Spinal cord (tissue), 10 donors: ENCODE measurements around the gene BMP4. TPM values are rescaled to one million over a fixed set of nuclear protein-coding genes. Genes with fewer than 3 reads are reported as not detected.

Source experiments
- DNase-seq, 6 donors: peaks; one replicate each; pipeline versions ENCODE4 v3.0.0 to v3.0.0-alpha.2; 2013 to 2015; ENCODE audit warnings: low spot score in 6 of 6, low read depth in 4 of 6
- H3K27ac ChIP-seq: one replicate; pipeline ENCODE4 v1.5.1; 2013; ENCODE audit warnings: low read depth, low read length, control low read depth
- H3K27me3 ChIP-seq: one replicate; pipeline ENCODE4 v1.6.1; 2013; ENCODE audit warnings: low read length; ENCODE audit not compliant: control insufficient read depth, insufficient read depth
- H3K36me3 ChIP-seq: one replicate; pipeline ENCODE4 v1.6.1; 2013; ENCODE audit warnings: low read length; ENCODE audit not compliant: control insufficient read depth, insufficient read depth
- H3K4me1 ChIP-seq: one replicate; pipeline ENCODE4 v1.6.1; 2013; ENCODE audit warnings: low read length; ENCODE audit not compliant: control insufficient read depth, insufficient read depth
- H3K4me3 ChIP-seq: one replicate; pipeline ENCODE4 v1.5.1; 2013; ENCODE audit warnings: low read depth, low read length, control low read depth
- H3K9me3 ChIP-seq: one replicate; pipeline ENCODE4 v1.6.1; 2013; ENCODE audit warnings: low read length; ENCODE audit not compliant: control insufficient read depth, insufficient read depth
- WGBS: methylation state at CpG from one replicate; pipeline ENCODE4 v1.1.5; 2013; ENCODE audit warnings: missing lambda C conversion rate; ENCODE audit not compliant: insufficient coverage; 5-methylcytosine and 5-hydroxymethylcytosine counted together
- polyA plus RNA-seq, 2 donors: library from polyadenylated mRNA; unstranded; fragments of 120-200 nt; gene quantifications; one replicate each; pipeline ENCODE4 v1.2.1, GENCODE V29; 2013; ENCODE audit not compliant: insufficient read length in 2 of 2
- total RNA-seq, 2 donors: library from RNA; depleted of rRNA in 1 of 2; stranded (reverse); fragments of 120-200 nt in 1 of 2; fragments of >200 nt in 1 of 2; gene quantifications; one replicate each; pipeline versions ENCODE4 v1.2.3 to v1.2.4, GENCODE V29; 2013 to 2014
- donor health status: healthy.

Gene BMP4
- total and polyA plus RNA-seq, 4 donors: 8.4 to 62.8 (median 13.0) TPM

DNA sequence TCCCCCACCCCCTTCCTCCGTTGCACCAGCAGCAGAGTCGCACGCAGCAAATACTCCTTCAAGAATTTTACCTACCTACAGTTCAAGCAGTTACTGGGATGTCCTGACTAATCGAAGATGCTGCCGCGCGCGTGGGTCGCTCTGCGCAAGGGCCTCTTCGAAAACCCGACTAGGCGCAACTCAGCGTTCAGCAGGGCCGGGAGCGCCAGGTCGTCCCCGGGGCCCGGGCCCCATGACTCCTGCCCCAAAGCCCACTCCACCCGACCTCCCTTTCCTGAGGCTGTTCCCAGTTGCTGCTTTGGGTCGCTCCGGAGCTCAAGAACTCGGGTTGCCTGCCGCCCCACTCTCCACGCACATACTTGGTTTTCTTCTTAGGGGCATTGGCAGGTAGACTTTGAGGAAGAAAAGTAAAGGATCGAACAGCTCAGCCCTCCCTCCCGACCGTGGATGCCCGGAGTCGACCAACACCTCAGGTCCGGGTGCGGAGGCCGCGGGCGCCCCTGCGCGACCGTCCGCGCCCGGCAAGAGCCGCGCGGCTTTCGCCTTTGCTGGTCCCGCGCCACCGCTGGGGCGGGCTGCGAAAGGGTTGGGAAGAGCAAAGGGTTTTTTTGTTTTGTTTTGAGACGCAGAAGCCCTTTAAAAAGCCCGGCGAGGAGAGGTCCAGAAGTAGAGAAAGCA, 1.9 kb downstream of the BMP4 start:
- H3K27me3 ChIP-seq: peaks cover 94% of the 10 kb centered on the region
- peak overlapping the region; percentile 58 for H3K4me3 ChIP-seq
- peak in 2 of 6 donors; percentile 29 to 49 for DNase-seq
- peaks cover 3% of the 10 kb centered on the region for H3K36me3 ChIP-seq
- WGBS: under 1% methylated on average over 49 of the region's 53 CpGs
- no peaks in the 10 kb centered on the region for H3K9me3 ChIP-seq
- peak overlapping the region; percentile 71 for H3K27ac ChIP-seq
- peaks cover 52% of the 10 kb centered on the region for H3K4me1 ChIP-seq

- DNase-seq: peak in 2 of 6 donors; percentile 64 to 71
- Histone ChIP-seq H3K27me3 (peaks cover 92% of the 10 kb centered on the region), H3K27ac (peak overlapping the region; percentile 71), H3K4me1 (peaks cover 52% of the 10 kb centered on the region), H3K9me3 (no peaks in the 10 kb centered on the region), H3K36me3 (peaks cover 3% of the 10 kb centered on the region), H3K4me3 (peak overlapping the region; percentile 58)
- WGBS: 0% methylated on average over 51 of the region's 51 CpGs
Measured at GRCh38 chr14:53953828-53954550, 2.6 kb downstream of the BMP4 start.

GRCh38 chr14:53953002-53953827, 3.4 kb downstream of the BMP4 start:
- Histone ChIP-seq H3K9me3 (no peaks in the 10 kb centered on the region), H3K4me1 (peaks cover 52% of the 10 kb centered on the region), H3K27ac (peak overlapping the region; percentile 71), H3K4me3 (peak overlapping the region; percentile 58), H3K36me3 (peaks cover 3% of the 10 kb centered on the region), H3K27me3 (peaks cover 90% of the 10 kb centered on the region)
- peak in 4 of 6 donors; percentile 51 to 92 (median 74) for DNase-seq
- 0% methylated on average over 61 of the region's 72 CpGs for WGBS

- Histone ChIP-seq H3K36me3 (peaks cover 3% of the 10 kb centered on the region), H3K27me3 (peaks cover 90% of the 10 kb centered on the region), H3K4me3 (peak overlapping the region; percentile 56), H3K9me3 (no peaks in the 10 kb centered on the region), H3K4me1 (peaks cover 52% of the 10 kb centered on the region), H3K27ac (peak overlapping the region; percentile 68)
- WGBS: 5% methylated on average over 9 of the region's 10 CpGs
- peak in 1 of 6 donors; percentile 40 for DNase-seq
Measured at GRCh38 chr14:53952533-53952932, 4.1 kb downstream of the BMP4 start.

DNA sequence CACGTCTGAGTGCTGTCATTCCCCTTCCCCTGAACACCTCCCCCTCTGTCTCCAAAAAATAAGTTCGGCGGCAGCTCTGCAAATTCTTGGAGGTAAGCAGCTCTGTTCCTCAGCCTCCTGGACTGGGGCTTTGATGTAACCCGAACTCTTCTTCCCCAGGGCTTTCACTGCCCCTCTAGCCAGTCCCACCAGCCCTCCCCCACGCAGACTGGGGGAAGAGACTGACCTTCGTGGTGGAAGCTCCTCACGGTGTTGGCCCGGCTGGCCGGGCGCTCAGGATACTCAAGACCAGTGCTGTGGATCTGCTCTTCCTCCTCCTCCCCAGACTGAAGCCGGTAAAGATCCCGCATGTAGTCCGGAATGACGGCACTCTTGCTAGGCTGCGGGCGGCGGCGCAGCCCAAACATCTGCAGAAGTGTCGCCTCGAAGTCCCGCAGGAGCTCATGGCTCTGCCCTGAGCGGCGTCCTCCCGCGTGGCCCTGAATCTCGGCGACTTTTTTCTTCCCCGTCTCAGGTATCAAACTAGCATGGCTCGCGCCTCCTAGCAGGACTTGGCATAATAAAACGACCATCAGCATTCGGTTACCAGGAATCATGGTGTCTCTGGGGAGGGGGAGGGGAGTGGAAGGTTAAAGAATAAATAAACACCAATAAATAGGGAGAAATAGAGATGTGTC, 4.9 kb downstream of the BMP4 start:
- DNase-seq: peak in 2 of 6 donors; percentile 27 to 30
- Histone ChIP-seq H3K36me3 (peaks cover 3% of the 10 kb centered on the region), H3K4me3 (peak overlapping the region; percentile 56), H3K4me1 (peaks cover 55% of the 10 kb centered on the region), H3K27me3 (peaks cover 90% of the 10 kb centered on the region), H3K9me3 (no peaks in the 10 kb centered on the region), H3K27ac (no peak overlapping the region)
- WGBS: 5% methylated on average over 23 of the region's 32 CpGs

DNA sequence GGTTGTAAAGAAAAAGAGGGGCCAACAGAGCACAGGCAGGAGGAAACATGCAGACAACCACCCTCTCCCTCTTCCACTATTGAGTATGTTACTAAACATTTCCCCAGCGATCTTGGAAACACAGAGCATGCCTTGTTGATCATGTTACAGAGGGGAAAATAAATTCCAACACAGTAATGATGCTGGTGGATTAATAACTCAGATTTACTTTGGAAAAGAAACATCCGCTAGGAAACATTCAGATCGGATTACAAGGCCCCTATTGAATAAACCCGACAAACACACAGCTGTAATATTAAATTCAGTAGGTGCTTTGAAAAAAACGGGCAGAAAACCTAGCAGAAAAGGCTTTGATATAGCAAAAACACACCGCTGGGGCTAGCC, 5.4 kb downstream of the BMP4 start:
- H3K4me3 ChIP-seq: peak overlapping the region; percentile 56
- H3K9me3 ChIP-seq: no peaks in the 10 kb centered on the region
- WGBS: no CpG with 5 or more reads among the region's 6 CpGs
- peaks cover 3% of the 10 kb centered on the region for H3K36me3 ChIP-seq
- no peak for DNase-seq
- peaks cover 89% of the 10 kb centered on the region for H3K27me3 ChIP-seq
- peaks cover 55% of the 10 kb centered on the region for H3K4me1 ChIP-seq
- no peak overlapping the region for H3K27ac ChIP-seq

- Histone ChIP-seq H3K9me3 (no peaks in the 10 kb centered on the region), H3K4me3 (no peak overlapping the region), H3K4me1 (peaks cover 48% of the 10 kb centered on the region), H3K27ac (no peak overlapping the region), H3K27me3 (peaks cover 88% of the 10 kb centered on the region), H3K36me3 (peaks cover 3% of the 10 kb centered on the region)
- no peak for DNase-seq
- WGBS: 95% methylated on average over 23 of the region's 24 CpGs
Measured at GRCh38 chr14:53950031-53950793, 6.4 kb downstream of the BMP4 start.

DNA sequence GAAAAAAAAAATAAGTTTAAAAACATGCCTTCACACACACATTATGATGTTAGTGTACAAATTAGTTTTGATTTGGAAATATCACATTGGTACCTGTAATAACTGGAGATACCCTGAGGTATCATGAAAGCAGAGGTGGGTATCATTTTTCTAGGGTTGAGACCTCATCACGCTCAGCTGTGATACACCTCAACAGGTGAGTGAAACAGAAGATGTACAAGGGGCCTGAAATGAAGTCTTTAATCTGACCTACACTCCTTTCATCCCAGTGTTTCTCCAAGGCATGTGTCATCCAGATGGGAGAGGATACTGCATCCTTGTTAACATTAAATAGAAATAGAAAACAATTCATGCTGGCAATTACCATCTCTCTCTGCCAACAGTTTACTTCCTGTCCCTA, 7.4 kb downstream of the BMP4 start:
- Histone ChIP-seq H3K9me3 (no peaks in the 10 kb centered on the region), H3K36me3 (peaks cover 3% of the 10 kb centered on the region), H3K4me3 (no peak overlapping the region), H3K27me3 (peaks cover 85% of the 10 kb centered on the region), H3K4me1 (peaks cover 38% of the 10 kb centered on the region), H3K27ac (no peak overlapping the region)
- WGBS: 100% methylated on average over 1 of the region's 1 CpG
- no peak for DNase-seq
